DND-41 (cell line): ENCODE data around the gene AGPAT4.

Source experiments
- EZH2 ChIP-seq: IDR thresholded peaks from 3 replicates; pipeline ENCODE4 v1.6.1; 2012; ENCODE audit warnings: borderline replicate concordance, low read depth, mild to moderate bottlenecking, moderate library complexity, low read length, inconsistent platforms; ENCODE audit not compliant: severe bottlenecking
- TF ChIP-seq, protein P1 (sequence below): IDR thresholded peaks from 2 replicates; pipeline ENCODE4 v1.5.1; 2012; ENCODE audit warnings: borderline replicate concordance, low read length, moderate library complexity, mild to moderate bottlenecking; ENCODE audit not compliant: poor library complexity, severe bottlenecking; ENCODE audit errors: extremely low read depth

DNA sequence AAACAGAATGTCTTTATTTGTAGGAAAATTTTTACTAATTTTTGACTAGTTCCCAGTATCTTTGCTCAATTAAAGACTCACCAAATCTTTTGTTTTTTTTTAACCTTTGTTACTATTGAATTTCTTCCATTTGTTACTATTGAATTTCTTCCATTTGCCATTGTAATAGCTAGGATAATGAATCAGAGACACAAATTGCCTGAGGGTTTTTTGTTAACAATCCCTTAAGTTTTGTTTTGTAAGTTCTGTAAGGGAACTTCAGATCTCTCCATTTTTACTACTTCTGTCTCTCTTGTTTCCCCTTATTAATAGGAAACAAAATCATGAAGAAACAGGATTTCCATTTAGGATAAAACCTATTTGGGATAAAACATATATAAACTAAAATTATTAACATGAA is 177.9 kb downstream of the AGPAT4 start:
- TF ChIP-seq, protein P1, sequence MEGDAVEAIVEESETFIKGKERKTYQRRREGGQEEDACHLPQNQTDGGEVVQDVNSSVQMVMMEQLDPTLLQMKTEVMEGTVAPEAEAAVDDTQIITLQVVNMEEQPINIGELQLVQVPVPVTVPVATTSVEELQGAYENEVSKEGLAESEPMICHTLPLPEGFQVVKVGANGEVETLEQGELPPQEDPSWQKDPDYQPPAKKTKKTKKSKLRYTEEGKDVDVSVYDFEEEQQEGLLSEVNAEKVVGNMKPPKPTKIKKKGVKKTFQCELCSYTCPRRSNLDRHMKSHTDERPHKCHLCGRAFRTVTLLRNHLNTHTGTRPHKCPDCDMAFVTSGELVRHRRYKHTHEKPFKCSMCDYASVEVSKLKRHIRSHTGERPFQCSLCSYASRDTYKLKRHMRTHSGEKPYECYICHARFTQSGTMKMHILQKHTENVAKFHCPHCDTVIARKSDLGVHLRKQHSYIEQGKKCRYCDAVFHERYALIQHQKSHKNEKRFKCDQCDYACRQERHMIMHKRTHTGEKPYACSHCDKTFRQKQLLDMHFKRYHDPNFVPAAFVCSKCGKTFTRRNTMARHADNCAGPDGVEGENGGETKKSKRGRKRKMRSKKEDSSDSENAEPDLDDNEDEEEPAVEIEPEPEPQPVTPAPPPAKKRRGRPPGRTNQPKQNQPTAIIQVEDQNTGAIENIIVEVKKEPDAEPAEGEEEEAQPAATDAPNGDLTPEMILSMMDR = no peak
- no peak for TF ChIP-seq EZH2
